Heart right ventricle (tissue), 16 donors: ENCODE data around the gene RCC2. TPM values are rescaled to one million over a fixed set of nuclear protein-coding genes. Genes with fewer than 3 reads are reported as not detected.
A peak's percentile ranks its signal among the peaks of the same experiment; 100 is the strongest.

Source experiments
- ATAC-seq, 8 donors: fragments of 200-7000 bp; cut with Tn5 transposase; one replicate each; pipeline ENCODE4 v1.9.1; 2020; ENCODE audit warnings: mild to moderate bottlenecking in 8 of 8, moderate library complexity in 8 of 8, moderate number of reproducible peaks in 1 of 8
- DNase-seq, 2 donors: peaks; one replicate each; pipeline ENCODE4 v3.0.0-alpha.2; 2020
- H3K27ac ChIP-seq, 10 donors: fragments of 200-600 bp; sonication (generic) in 2 of 10; one replicate each; pipeline versions ENCODE4 v1.5.0 to v1.8.0; 2020 to 2022; ENCODE audit warnings: mild to moderate bottlenecking in 3 of 10
- H3K27me3 ChIP-seq, 7 donors: fragments of 200-600 bp; one replicate each; pipeline ENCODE4 v1.8.0; 2021 to 2022; ENCODE audit warnings: mild to moderate bottlenecking in 2 of 7
- H3K36me3 ChIP-seq, 9 donors: fragments of 200-600 bp; sonication (generic) in 1 of 9; one replicate each; pipeline versions ENCODE4 v1.5.0 to v1.8.0; 2020 to 2022; ENCODE audit warnings: mild to moderate bottlenecking in 2 of 9
- H3K4me1 ChIP-seq, 9 donors: fragments of 200-600 bp; sonication (generic) in 1 of 9; one replicate each; pipeline versions ENCODE4 v1.5.0 to v1.8.0; 2020 to 2022; ENCODE audit warnings: mild to moderate bottlenecking in 4 of 9
- H3K4me3 ChIP-seq, 10 donors: fragments of 200-600 bp; sonication (generic) in 2 of 10; one replicate each; pipeline versions ENCODE4 v1.5.0 to v1.8.0; 2020 to 2022; ENCODE audit warnings: mild to moderate bottlenecking in 7 of 10, moderate library complexity in 2 of 10
- H3K9me3 ChIP-seq, 11 donors: fragments of 200-600 bp in 10 of 11; sonication (generic) in 2 of 11; one replicate each; pipeline versions ENCODE4 v1.5.0 to v1.8.0; 2013 to 2022; ENCODE audit warnings: mild to moderate bottlenecking in 2 of 11, control low read depth in 1 of 11, moderate library complexity in 1 of 11
- CTCF ChIP-seq, 9 donors: fragments of 200-600 bp; sonication (generic) in 2 of 9; IDR thresholded peaks; one replicate each; pipeline versions ENCODE4 v1.5.0 to v1.8.0; 2021 to 2022; ENCODE audit warnings: antibody characterized with exemption in 9 of 9, mild to moderate bottlenecking in 5 of 9, moderate library complexity in 1 of 9
- WGBS, 2 donors: extraction: QIAGEN DNeasy Blood & Tissue Kit; methylation state at CpG; one replicate each; pipeline ENCODE4 v1.1.7; 2013; ENCODE audit warnings: inconsistent platforms in 1 of 2; 5-methylcytosine and 5-hydroxymethylcytosine counted together
- intact Hi-C, 10 donors: fragments of 100-400 bp; cut with DNase I; formaldehyde crosslinking; loops; one replicate each; pipeline versions ENCODE4 v1.11.1 to v1.14.2; 2022
- polyA plus RNA-seq, 2 donors: library from polyadenylated mRNA; stranded (reverse); fragments of 200-250 nt; gene quantifications; one replicate each; pipeline ENCODE4 v1.2.3, GENCODE V29; 2013
- total RNA-seq, 10 donors: library from RNA; stranded (reverse); fragmentation: NEBNext Ultra II Directional in 3 of 10; extraction: Animal tissue kit (Norgen Biotek cat#: 25700) in 3 of 10; gene quantifications; one replicate each; pipeline versions ENCODE4 v1.2.1 to v1.2.4, GENCODE V29; 2021 to 2023
- donor health status: Arrhythmogenic right ventricular cardiomyopathy.
- donor health status: ischemic (EF 13 %, LVEDD 7.1; RV severe dilation, severe dysfunction).
- donor health status: healthy with polysubstance abuse.
- donor health status: DM: no; HTN: yes; CAD: no.
- donor health status: DM: no; HTN: no; CAD: no.
- donor health status: ischemic (EF 25% LVEDD 6.9; RV normal size, moderate dysfunction).
- donor health status: ischemic (EF 25% LVEDD 5.7; RV mildly dilated, moderate dysfunction).
- donor health status: healthy.
- donor health status: DM: yes; HTN: yes; CAD: no.
- donor health status: Ischemic cardiomyopathy.
- donor health status: ischemic (EF 35%, LVEDD 5.7; RV mildly dilated, moderate dysfunction).
- donor health status: nonischemic (EF 11% LVEDD 7.7; RV severe dilation, severe dysfunction).
- donor health status: DM: yes; HTN: yes; CAD: no.
- donor health status: PGD.
- donor health status: ischemic (EF 29% LVEDD 5.4; RV normal size, mild dysfunction).
- donor health status: nonischemic (EF 23%, LVEDD 6.1; RV moderate dilation, normal function).

RCC2 gene
- total and polyA plus RNA-seq, 12 donors, result 9.0 to 25.3 (median 11.4) TPM

GRCh38 chr1:17423781-17424245 lies 15.7 kb downstream of the RCC2 start:
- no peak overlapping the region for H3K4me3 ChIP-seq
- ATAC-seq (peak; percentile 45 to 77 (median 64)), DNase-seq (peak; percentile 32 to 37)
- H3K27ac ChIP-seq, result peak overlapping the region in 8 of 10 donors; percentile 16 to 77 (median 46)
- no peak for TF ChIP-seq CTCF (IDR thresholded peaks at IDR 0.05)
- intact Hi-C loops, result loop anchor here in 8 of 10 donors (5.0 to 10.0 kb wide), 5 partner anchors 53 to 183 kb away; no protein-coding TSS in a partner anchor
- peaks cover 0 to 100% (median 21%) of the 10 kb centered on the region in 9 donors for H3K36me3 ChIP-seq
- H3K27me3 ChIP-seq, result no peaks in the 10 kb centered on the region
- WGBS, 2 donors, result 32 to 51% methylated on average over 13 of the region's 13 CpGs
- no peaks in the 10 kb centered on the region for H3K9me3 ChIP-seq
- peaks cover 5 to 36% (median 22%) of the 10 kb centered on the region in 9 donors for H3K4me1 ChIP-seq

- no peaks in the 10 kb centered on the region for H3K27me3 ChIP-seq
- intact Hi-C loops, result loop anchor here in 8 of 10 donors (5.0 to 10.0 kb wide), 5 partner anchors 55 to 185 kb away; no protein-coding TSS in a partner anchor
- WGBS, 2 donors, result 77 to 83% methylated on average over 7 of the region's 7 CpGs
- ATAC-seq (no peak), DNase-seq (no peak)
- no peaks in the 10 kb centered on the region for H3K9me3 ChIP-seq
- no peak overlapping the region for H3K27ac ChIP-seq
- no peak for TF ChIP-seq CTCF (IDR thresholded peaks at IDR 0.05)
- peaks cover 5 to 36% (median 20%) of the 10 kb centered on the region in 9 donors for H3K4me1 ChIP-seq
- peaks cover 0 to 100% (median 13%) of the 10 kb centered on the region in 9 donors for H3K36me3 ChIP-seq
- H3K4me3 ChIP-seq, result no peak overlapping the region
Measured at GRCh38 chr1:17422461-17422860, 17.0 kb downstream of the RCC2 start.

GRCh38 chr1:17420391-17420918 lies 19.0 kb downstream of the RCC2 start:
- ATAC-seq (no peak), DNase-seq (no peak)
- H3K27me3 ChIP-seq, result no peaks in the 10 kb centered on the region

More at GRCh38 chr1:17420391-17420918, 19.0 kb downstream of the RCC2 start:
- Histone ChIP-seq H3K9me3 (no peaks in the 10 kb centered on the region), H3K27ac (no peak overlapping the region), H3K4me1 (peaks cover 5 to 32% (median 20%) of the 10 kb centered on the region in 9 donors), H3K4me3 (no peak overlapping the region), H3K36me3 (peaks cover 0 to 100% (median 21%) of the 10 kb centered on the region in 9 donors)
- intact Hi-C loops, result loop anchor here in 8 of 10 donors (1.0 to 10.0 kb wide), 6 partner anchors 19 to 187 kb away; partner anchors contain the start of gene RCC2 (in 2 of the 8)
- 79 to 84% methylated on average over 6 of the region's 6 CpGs for WGBS, 2 donors
- TF ChIP-seq CTCF (IDR thresholded peaks at IDR 0.05), result no peak
